ENCODE measurements around the gene FAM117A. TPM values are rescaled to one million over a fixed set of nuclear protein-coding genes. Genes with fewer than 3 reads are reported as not detected.
"Not testable (repeated sequence)": the region's sequence is repeated elsewhere in the genome, so short reads cannot be mapped to it uniquely, and the experiment has no call there.

FAM117A gene
- total RNA-seq, 1 donor from 2014 or later: 10.3 TPM

GRCh38 chr17:49724552-49724951, 39.4 kb downstream of the FAM117A start:
- not testable (repeated sequence) for ATAC-seq

GRCh38 chr17:49723423-49723822, 40.5 kb downstream of the FAM117A start:
- ATAC-seq: peak; percentile 94
- DNase-seq (ENCODE audit: missing footprints): peak; percentile 82
- intact Hi-C loops (cut with DNase I): no loop called here

More at GRCh38 chr17:49724552-49724951, 39.4 kb downstream of the FAM117A start:
- intact Hi-C loops (cut with DNase I); DNase-seq (ENCODE audit: missing footprints): not testable (repeated sequence)

DNA sequence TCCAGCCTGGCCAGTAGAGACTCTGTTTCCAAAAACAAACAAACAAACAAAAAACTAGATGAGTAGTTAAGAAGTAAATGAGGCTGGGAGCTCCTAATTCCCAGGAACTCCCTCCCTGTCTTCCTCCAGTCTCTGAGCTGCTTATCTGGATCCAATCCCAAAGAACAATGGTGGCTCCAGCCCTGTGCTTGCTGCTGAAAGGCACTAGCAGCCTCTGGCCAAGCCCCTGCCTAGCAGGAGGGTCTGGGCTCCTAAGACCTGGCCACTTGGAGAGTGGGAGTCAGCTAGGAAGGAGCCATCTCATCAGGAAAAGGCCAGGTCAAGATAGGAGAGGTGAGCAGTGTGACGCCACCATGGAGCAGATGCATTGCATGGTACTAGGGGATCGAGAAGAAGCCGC, 41.9 kb downstream of the FAM117A start:
- DNase-seq (ENCODE audit: missing footprints): no peak
- ATAC-seq: no peak
- intact Hi-C loops (cut with DNase I): no loop called here

- intact Hi-C loops (cut with DNase I): no loop called here
Measured at GRCh38 chr17:49717371-49717861, 46.5 kb downstream of the FAM117A start.

DNA sequence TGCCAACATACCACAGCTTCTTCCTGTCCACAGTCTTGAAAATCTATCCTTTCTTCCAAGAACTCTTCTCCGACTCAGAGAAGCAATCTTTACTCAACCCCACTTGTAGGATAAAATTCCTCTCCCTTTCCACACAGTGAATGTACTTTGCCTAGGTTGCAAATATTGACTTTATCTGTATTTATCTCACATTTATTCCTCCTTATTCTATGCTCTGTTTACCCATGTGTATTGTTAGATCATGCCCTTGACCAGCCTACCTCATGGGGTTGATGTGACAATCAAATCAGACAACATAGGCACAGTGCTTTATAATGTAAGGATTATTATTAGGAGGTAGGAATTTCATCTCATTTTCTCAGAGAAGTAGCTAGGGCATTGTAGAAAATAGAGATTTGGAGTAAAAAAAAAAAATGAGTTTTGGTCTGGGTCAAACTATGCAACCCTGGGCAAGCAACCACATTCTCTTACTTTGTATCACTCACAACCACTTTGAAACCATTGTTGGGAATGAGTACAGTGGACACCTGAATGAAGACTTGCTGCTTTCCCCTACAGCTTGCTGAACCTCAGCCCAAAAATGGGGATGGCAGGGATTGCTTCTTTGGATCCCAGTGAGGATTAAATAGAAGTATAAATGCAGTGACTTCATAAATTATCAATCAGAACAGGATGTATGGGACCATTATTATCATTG, 47.1 kb downstream of the FAM117A start:
- intact Hi-C loops (cut with DNase I): no loop called here
- DNase-seq (ENCODE audit: missing footprints) (no peak), ATAC-seq (no peak)

More at GRCh38 chr17:49717371-49717861, 46.5 kb downstream of the FAM117A start:
- no peak for DNase-seq (ENCODE audit: missing footprints)
- ATAC-seq: peak; percentile 26

DNA sequence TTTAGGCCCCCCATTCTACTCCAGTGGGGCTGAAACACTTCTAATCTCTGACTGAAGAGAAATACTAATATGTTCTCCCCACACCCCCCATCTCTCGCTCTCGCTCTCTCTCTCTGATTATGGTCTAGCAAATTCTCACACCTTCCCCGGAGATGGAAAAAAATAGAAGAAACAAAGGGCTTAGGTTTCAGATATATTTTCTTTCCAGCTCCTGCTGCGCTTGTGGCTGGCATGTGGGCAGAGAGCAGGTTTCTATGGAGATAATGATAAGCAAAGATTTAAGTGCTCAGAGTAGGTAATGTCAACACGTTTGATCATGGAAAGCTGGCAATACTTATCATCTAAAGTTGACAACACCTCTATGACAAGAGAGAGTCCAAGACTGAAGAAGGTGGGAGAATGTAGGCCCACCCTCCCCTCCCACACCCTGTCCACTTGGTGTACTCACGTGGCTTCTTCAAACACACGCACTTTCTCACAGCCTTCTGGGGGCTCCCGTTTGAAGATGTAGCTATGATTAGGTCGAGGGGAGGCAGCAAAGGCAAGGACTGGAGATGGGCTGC, 48.1 kb downstream of the FAM117A start:
- ATAC-seq: peak; percentile 12
- intact Hi-C loops (cut with DNase I): no loop called here
- DNase-seq (ENCODE audit: missing footprints): no peak

- DNase-seq (ENCODE audit: missing footprints): no peak
- intact Hi-C loops (cut with DNase I): no loop called here
- no peak for ATAC-seq
Measured at GRCh38 chr17:49715216-49715615, 48.7 kb downstream of the FAM117A start.

DNA sequence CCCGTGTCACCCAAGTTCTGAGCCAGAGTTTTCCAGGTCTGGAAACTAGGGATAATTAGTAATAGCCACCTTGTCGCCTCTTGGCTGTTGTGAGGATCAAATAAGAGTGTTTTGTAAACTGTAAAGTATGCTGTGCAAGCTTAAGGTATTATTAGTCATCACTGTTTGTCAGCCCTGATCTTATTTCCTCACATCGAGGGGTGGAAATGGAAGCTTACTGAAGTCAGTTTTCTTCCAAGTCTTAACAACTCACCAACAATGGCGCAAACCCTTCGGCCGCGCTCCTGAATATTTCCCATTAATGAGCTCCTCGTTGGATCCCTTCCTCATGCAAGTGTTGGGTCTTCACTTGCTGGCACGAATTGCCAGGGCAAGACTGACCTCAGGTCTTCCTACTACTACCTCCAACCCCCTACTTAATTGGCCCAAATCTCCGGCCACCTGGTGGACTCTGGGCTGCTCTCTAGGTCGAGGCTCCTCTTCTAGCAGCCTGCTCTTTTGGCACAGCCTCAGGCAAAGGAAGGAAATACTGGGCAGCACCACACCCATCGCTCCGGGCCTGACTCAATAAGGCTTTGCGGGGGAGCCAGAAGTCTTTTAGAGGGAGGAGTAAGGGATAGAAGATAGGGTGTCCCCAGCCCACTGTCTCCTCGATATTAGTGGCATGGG, 55.3 kb downstream of the FAM117A start:
- DNase-seq (ENCODE audit: missing footprints): no peak
- intact Hi-C loops (cut with DNase I): loop anchor here (2.0 to 10.0 kb wide), 5 partner anchors 54 to 289 kb away; partner anchors contain the start of genes DLX3, FAM117A and TAC4
- no peak for ATAC-seq

DNA sequence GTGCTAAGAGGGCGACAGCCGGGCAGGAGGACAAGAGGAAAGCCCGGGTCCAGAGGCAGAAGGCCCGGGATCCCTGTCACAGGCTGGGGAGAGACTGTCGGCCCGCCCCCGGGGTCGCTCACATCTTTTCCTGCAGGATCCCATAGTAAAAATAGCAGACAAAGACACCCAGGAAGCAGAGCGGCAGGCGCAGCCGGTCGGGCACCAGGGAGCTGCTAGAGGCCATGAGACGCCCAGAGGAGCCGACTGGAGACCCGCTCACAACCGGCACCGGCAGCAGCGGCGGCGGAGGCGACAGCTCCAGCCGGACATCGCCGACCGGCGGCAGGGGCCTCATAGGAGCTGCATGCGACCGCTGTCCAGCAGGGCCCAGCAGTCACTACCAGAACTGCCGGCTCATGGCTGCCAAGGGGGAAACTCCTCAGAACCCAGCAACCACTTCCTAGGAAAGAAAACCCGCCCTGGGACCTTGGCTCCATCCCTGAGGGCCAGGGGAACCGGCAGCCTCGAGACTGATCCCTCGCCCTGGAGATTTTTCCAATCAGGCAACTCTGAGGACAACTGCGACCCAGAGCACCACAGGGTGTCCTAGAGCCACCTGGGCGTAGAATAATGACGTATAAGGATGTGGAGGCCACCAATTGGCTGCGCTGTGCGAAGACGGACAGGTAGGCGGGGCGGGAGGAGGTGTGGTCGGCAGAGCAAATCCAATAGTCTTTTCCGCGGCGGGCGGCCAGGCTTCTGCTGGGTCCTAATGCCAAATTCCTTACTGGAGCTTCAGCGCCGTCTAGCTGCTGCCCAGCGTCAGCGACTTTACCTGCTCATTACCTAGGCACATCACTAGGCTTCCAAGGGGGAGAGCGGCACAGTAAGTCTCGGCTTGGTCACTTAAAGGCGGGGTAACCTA, 56.1 kb downstream of the FAM117A start, which contains the start of gene SLC35B1:
Gene SLC35B1, minus strand, starts transcription at position 357 of the 907 bp plus-strand sequence. Its CDS starts 131 bp downstream, at position 226.
- peak; percentile 100 for DNase-seq (ENCODE audit: missing footprints)
- intact Hi-C loops (cut with DNase I): loop anchor here (2.0 to 10.0 kb wide), 5 partner anchors 54 to 289 kb away; partner anchors contain the start of genes DLX3, FAM117A and TAC4
- ATAC-seq: peak; percentile 99

- intact Hi-C loops (cut with DNase I): loop anchor here (5.0 to 10.0 kb wide), 4 partner anchors 55 to 290 kb away; partner anchors contain the start of genes DLX3, FAM117A and TAC4
Measured at GRCh38 chr17:49707246-49707607, 56.7 kb downstream of the FAM117A start.

GRCh38 chr17:49705254-49705653, 58.7 kb downstream of the FAM117A start:
- ATAC-seq: no peak
- intact Hi-C loops (cut with DNase I): loop anchor here (5.0 to 10.0 kb wide), 4 partner anchors 57 to 292 kb away; partner anchors contain the start of genes DLX3, FAM117A and TAC4
- DNase-seq (ENCODE audit: missing footprints): no peak

More at GRCh38 chr17:49707246-49707607, 56.7 kb downstream of the FAM117A start:
- DNase-seq (ENCODE audit: missing footprints) (no peak), ATAC-seq (no peak)

GRCh38 chr17:49703557-49704277, 60.2 kb downstream of the FAM117A start:
- no peak for DNase-seq (ENCODE audit: missing footprints)
- intact Hi-C loops (cut with DNase I): loop anchor here (10.0 kb wide), 1 partner anchor 259 kb away; no protein-coding TSS in a partner anchor
- ATAC-seq: no peak

GRCh38 chr17:49700960-49701359, 63.0 kb downstream of the FAM117A start:
- DNase-seq (ENCODE audit: missing footprints): no peak
- intact Hi-C loops (cut with DNase I): loop anchor here (10.0 kb wide), 1 partner anchor 256 kb away; no protein-coding TSS in a partner anchor
- ATAC-seq: no peak

- no peak for DNase-seq (ENCODE audit: missing footprints)
- ATAC-seq: peak; percentile 64
- intact Hi-C loops (cut with DNase I): loop anchor here (10.0 kb wide), 1 partner anchor 255 kb away; no protein-coding TSS in a partner anchor
Measured at GRCh38 chr17:49699966-49700575, 63.9 kb downstream of the FAM117A start.

GRCh38 chr17:49698005-49698404, 65.9 kb downstream of the FAM117A start:
- DNase-seq (ENCODE audit: missing footprints): no peak
- intact Hi-C loops (cut with DNase I): no loop called here
- ATAC-seq: peak; percentile 24

DNA sequence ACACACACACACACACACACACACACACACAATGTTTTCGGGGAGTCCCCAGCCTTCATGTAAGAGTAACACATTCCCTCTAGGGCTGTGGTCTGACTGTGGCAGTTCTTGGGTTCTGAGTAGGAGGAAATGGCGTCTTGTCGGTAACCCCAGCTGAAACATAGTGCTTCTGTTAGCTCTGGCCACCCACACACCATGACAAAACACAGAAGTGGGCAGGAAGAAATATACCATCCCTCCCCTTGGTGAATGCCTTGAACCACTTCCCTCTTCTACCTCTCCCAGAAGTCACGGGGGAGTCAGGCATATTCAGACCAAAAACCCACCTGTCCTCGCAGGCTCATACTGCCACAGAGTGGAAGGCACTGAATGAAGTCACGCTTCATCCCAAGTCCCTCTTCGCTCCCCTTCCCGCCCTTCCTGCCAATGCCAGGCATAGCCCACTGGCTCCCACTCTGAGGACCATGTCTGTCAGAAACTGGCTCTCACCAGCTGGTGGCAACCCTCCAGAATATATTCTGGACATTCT, 67.6 kb downstream of the FAM117A start:
- no peak for DNase-seq (ENCODE audit: missing footprints)
- no peak for ATAC-seq
- intact Hi-C loops (cut with DNase I): no loop called here

Data from Right ventricle myocardium inferior (tissue), 1 donor.